ENCODE data around the gene AKT1S1. TPM values are rescaled to one million over a fixed set of nuclear protein-coding genes. Genes with fewer than 3 reads are reported as not detected.

AKT1S1 gene
- total and polyA plus RNA-seq, 2 of the 13 experiments (the other 11 are each of a cell fraction or from before 2014, with no cell fraction given), result 13.5 to 27.8 TPM

DNA sequence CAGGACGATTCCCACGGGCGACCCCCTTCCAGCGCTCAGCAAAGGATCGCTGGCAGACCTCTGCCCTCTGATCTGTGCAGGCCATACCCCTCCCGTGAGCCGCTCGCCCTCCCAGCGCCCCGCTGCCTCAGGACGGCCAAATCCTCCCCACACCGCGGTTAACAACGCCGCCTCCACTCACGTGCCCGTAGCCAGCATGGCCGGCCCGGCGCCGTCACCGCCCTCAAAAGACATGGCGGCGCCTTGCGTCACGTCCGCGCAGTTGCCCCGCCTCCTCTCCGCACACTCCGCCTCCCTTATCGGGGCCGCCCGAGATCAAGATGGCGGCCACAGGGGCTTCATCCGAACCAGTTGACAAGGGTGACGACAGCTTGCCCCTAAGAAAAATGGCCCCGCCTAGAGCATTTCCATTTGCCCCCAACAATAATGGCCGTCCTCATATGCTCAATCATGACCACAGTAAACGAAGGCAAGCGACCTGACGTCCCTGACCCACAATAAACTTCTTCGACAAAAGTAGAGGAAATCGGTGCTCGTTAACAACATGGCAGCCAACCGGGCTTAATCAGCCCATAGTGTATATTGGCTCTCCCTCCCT lies 634 bp downstream of the AKT1S1 start (continued):
- TF ChIP-seq NPAS2 (CRISPR knock-in tag; IDR thresholded peaks at IDR 0.05; ENCODE audit: borderline replicate concordance) (no peak), ZFY (CRISPR knock-in tag; IDR thresholded peaks at IDR 0.05) (no peak), ZFP36L2 (CRISPR knock-in tag; IDR thresholded peaks at IDR 0.05) (no peak), SCMH1 (CRISPR knock-in tag; IDR thresholded peaks at IDR 0.05; ENCODE audit: borderline replicate concordance) (no peak), FOXK2 (IDR thresholded peaks at IDR 0.05) (no peak), ZNF350 (CRISPR knock-in tag; IDR thresholded peaks at IDR 0.05; ENCODE audit: borderline replicate concordance, low read depth) (no peak), FOXK1 (CRISPR knock-in tag; IDR thresholded peaks at IDR 0.05; ENCODE audit: borderline replicate concordance, low read depth) (peak; percentile 67), ZNF777 (CRISPR knock-in tag; IDR thresholded peaks at IDR 0.05) (0 out of 2 replicates have a peak, but pooled peaks have one; percentile 13), KAT2B (IDR thresholded peaks at IDR 0.05; ENCODE audit: borderline replicate concordance, low read depth, low read length) (no peak), ZNF33A (CRISPR knock-in tag; IDR thresholded peaks at IDR 0.05; ENCODE audit: borderline replicate concordance) (no peak), ZNF510 (CRISPR knock-in tag; IDR thresholded peaks at IDR 0.05; ENCODE audit: low read depth) (no peak), MED8 (CRISPR knock-in tag; IDR thresholded peaks at IDR 0.05; ENCODE audit: insufficient replicate concordance) (no peak), RXRB (CRISPR knock-in tag; IDR thresholded peaks at IDR 0.05; ENCODE audit: borderline replicate concordance) (peak; percentile 47)
- TF ChIP-seq, protein P1, sequence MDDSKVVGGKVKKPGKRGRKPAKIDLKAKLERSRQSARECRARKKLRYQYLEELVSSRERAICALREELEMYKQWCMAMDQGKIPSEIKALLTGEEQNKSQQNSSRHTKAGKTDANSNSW (CRISPR knock-in tag; IDR thresholded peaks at IDR 0.05; ENCODE audit: borderline replicate concordance), result no peak
- TF ChIP-seq, protein P2, sequence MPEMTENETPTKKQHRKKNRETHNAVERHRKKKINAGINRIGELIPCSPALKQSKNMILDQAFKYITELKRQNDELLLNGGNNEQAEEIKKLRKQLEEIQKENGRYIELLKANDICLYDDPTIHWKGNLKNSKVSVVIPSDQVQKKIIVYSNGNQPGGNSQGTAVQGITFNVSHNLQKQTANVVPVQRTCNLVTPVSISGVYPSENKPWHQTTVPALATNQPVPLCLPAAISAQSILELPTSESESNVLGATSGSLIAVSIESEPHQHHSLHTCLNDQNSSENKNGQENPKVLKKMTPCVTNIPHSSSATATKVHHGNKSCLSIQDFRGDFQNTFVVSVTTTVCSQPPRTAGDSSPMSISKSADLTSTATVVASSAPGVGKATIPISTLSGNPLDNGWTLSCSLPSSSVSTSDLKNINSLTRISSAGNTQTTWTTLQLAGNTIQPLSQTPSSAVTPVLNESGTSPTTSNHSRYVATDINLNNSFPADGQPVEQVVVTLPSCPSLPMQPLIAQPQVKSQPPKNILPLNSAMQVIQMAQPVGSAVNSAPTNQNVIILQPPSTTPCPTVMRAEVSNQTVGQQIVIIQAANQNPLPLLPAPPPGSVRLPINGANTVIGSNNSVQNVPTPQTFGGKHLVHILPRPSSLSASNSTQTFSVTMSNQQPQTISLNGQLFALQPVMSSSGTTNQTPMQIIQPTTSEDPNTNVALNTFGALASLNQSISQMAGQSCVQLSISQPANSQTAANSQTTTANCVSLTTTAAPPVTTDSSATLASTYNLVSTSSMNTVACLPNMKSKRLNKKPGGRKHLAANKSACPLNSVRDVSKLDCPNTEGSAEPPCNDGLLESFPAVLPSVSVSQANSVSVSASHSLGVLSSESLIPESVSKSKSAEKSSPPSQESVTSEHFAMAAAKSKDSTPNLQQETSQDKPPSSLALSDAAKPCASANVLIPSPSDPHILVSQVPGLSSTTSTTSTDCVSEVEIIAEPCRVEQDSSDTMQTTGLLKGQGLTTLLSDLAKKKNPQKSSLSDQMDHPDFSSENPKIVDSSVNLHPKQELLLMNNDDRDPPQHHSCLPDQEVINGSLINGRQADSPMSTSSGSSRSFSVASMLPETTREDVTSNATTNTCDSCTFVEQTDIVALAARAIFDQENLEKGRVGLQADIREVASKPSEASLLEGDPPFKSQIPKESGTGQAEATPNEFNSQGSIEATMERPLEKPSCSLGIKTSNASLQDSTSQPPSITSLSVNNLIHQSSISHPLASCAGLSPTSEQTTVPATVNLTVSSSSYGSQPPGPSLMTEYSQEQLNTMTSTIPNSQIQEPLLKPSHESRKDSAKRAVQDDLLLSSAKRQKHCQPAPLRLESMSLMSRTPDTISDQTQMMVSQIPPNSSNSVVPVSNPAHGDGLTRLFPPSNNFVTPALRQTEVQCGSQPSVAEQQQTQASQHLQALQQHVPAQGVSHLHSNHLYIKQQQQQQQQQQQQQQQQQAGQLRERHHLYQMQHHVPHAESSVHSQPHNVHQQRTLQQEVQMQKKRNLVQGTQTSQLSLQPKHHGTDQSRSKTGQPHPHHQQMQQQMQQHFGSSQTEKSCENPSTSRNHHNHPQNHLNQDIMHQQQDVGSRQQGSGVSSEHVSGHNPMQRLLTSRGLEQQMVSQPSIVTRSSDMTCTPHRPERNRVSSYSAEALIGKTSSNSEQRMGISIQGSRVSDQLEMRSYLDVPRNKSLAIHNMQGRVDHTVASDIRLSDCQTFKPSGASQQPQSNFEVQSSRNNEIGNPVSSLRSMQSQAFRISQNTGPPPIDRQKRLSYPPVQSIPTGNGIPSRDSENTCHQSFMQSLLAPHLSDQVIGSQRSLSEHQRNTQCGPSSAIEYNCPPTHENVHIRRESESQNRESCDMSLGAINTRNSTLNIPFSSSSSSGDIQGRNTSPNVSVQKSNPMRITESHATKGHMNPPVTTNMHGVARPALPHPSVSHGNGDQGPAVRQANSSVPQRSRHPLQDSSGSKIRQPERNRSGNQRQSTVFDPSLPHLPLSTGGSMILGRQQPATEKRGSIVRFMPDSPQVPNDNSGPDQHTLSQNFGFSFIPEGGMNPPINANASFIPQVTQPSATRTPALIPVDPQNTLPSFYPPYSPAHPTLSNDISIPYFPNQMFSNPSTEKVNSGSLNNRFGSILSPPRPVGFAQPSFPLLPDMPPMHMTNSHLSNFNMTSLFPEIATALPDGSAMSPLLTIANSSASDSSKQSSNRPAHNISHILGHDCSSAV (CRISPR knock-in tag; IDR thresholded peaks at IDR 0.05; ENCODE audit: borderline replicate concordance), result no peak
- TF ChIP-seq, protein P3, sequence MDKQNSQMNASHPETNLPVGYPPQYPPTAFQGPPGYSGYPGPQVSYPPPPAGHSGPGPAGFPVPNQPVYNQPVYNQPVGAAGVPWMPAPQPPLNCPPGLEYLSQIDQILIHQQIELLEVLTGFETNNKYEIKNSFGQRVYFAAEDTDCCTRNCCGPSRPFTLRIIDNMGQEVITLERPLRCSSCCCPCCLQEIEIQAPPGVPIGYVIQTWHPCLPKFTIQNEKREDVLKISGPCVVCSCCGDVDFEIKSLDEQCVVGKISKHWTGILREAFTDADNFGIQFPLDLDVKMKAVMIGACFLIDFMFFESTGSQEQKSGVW (CRISPR knock-in tag; IDR thresholded peaks at IDR 0.05; ENCODE audit: borderline replicate concordance), result no peak
- TF ChIP-seq, protein P4, sequence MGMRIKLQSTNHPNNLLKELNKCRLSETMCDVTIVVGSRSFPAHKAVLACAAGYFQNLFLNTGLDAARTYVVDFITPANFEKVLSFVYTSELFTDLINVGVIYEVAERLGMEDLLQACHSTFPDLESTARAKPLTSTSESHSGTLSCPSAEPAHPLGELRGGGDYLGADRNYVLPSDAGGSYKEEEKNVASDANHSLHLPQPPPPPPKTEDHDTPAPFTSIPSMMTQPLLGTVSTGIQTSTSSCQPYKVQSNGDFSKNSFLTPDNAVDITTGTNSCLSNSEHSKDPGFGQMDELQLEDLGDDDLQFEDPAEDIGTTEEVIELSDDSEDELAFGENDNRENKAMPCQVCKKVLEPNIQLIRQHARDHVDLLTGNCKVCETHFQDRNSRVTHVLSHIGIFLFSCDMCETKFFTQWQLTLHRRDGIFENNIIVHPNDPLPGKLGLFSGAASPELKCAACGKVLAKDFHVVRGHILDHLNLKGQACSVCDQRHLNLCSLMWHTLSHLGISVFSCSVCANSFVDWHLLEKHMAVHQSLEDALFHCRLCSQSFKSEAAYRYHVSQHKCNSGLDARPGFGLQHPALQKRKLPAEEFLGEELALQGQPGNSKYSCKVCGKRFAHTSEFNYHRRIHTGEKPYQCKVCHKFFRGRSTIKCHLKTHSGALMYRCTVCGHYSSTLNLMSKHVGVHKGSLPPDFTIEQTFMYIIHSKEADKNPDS (CRISPR knock-in tag; IDR thresholded peaks at IDR 0.05), result peak; percentile 47; the same call in 1 of the 2 replicates
